GM12864 (cell line): ENCODE results near the gene PTPRC.

Experiments
- DNase-seq: peaks from one replicate; pipeline ENCODE4 v3.0.0-alpha.2; 2011; ENCODE audit warnings: low read depth
- H3K4me3 ChIP-seq: 2 replicates; pipeline ENCODE4 v1.5.1; 2011; ENCODE audit warnings: mild to moderate bottlenecking, low read depth, low read length, control low read depth
- CTCF ChIP-seq: IDR thresholded peaks from 2 replicates; pipeline ENCODE4 v1.5.1; 2011; ENCODE audit warnings: low read depth, mild to moderate bottlenecking, moderate library complexity, low read length, control low read depth, inconsistent platforms; ENCODE audit errors: missing control alignments

The PTPRC gene

GRCh38 chr1:198637157-198637556 lies 1.7 kb upstream of the PTPRC start:
- TF ChIP-seq CTCF, result no peak
- no peak overlapping the region for H3K4me3 ChIP-seq
- no peak for DNase-seq

GRCh38 chr1:198637916-198638437 lies 863 bp upstream of the PTPRC start:
- DNase-seq, result no peak
- H3K4me3 ChIP-seq, result peak overlapping the region; percentile 26; the same call in 1 of the 2 replicates
- no peak for TF ChIP-seq CTCF

GRCh38 chr1:198638441-198638840 lies 399 bp upstream of the PTPRC start:
- H3K4me3 ChIP-seq, result peak overlapping the region; percentile 26; the same call in 1 of the 2 replicates
- no peak for TF ChIP-seq CTCF
- no peak for DNase-seq

GRCh38 chr1:198639671-198640143 lies 867 bp downstream of the PTPRC start:
- TF ChIP-seq CTCF, result no peak
- peak overlapping the region; percentile 58 for H3K4me3 ChIP-seq
- no peak for DNase-seq

- TF ChIP-seq CTCF, result no peak
- no peak for DNase-seq
- H3K4me3 ChIP-seq, result peak overlapping the region; percentile 58
These were observed 1.3 kb downstream of the PTPRC start for GRCh38 chr1:198640174-198640573.

GRCh38 chr1:198641501-198641900 lies 2.7 kb downstream of the PTPRC start:
- TF ChIP-seq CTCF, result no peak
- peak overlapping the region; percentile 63 for H3K4me3 ChIP-seq
- no peak for DNase-seq
